ENCODE results near the gene CHST8.
"Not testable (repeated sequence)": the region's sequence is repeated elsewhere in the genome, so short reads cannot be mapped to it uniquely, and the experiment has no call there.

CHST8 gene

GRCh38 chr19:33695547-33695946 lies 73.8 kb downstream of the CHST8 start:
- H3K36me3 Mint-ChIP-seq; H3K4me1 Mint-ChIP-seq (ENCODE audit: low read depth); H3K27ac Mint-ChIP-seq; H3K4me3 Mint-ChIP-seq; H3K9me3 Mint-ChIP-seq (ENCODE audit: low read depth); H3K27me3 Mint-ChIP-seq: not testable (repeated sequence)

GRCh38 chr19:33697766-33698165 lies 76.0 kb downstream of the CHST8 start:
- Mint-ChIP-seq H3K27me3 (peaks cover 2% of the 10 kb centered on the region), H3K4me1 (ENCODE audit: low read depth) (no peaks in the 10 kb centered on the region), H3K27ac (no peak overlapping the region), H3K36me3 (no peaks in the 10 kb centered on the region), H3K9me3 (ENCODE audit: low read depth) (no peaks in the 10 kb centered on the region), H3K4me3 (no peak overlapping the region)

- Mint-ChIP-seq H3K27me3 (peaks cover 2% of the 10 kb centered on the region), H3K27ac (no peak overlapping the region), H3K9me3 (ENCODE audit: low read depth) (no peaks in the 10 kb centered on the region), H3K4me1 (ENCODE audit: low read depth) (no peaks in the 10 kb centered on the region), H3K36me3 (no peaks in the 10 kb centered on the region), H3K4me3 (no peak overlapping the region)
Measured at GRCh38 chr19:33698576-33699435, 77.1 kb downstream of the CHST8 start.

- Mint-ChIP-seq H3K9me3 (ENCODE audit: low read depth) (no peaks in the 10 kb centered on the region), H3K27me3 (peaks cover 2% of the 10 kb centered on the region), H3K36me3 (no peaks in the 10 kb centered on the region), H3K4me1 (ENCODE audit: low read depth) (no peaks in the 10 kb centered on the region), H3K27ac (no peak overlapping the region), H3K4me3 (no peak overlapping the region)
Measured at GRCh38 chr19:33699754-33700407, 78.1 kb downstream of the CHST8 start.

- no peaks in the 10 kb centered on the region for H3K9me3 Mint-ChIP-seq (ENCODE audit: low read depth)
- H3K4me1 Mint-ChIP-seq (ENCODE audit: low read depth), result no peaks in the 10 kb centered on the region
Measured at GRCh38 chr19:33700408-33701013, 78.8 kb downstream of the CHST8 start.

GRCh38 chr19:33701565-33701964 lies 79.8 kb downstream of the CHST8 start:
- no peak overlapping the region for H3K4me3 Mint-ChIP-seq
- H3K36me3 Mint-ChIP-seq, result no peaks in the 10 kb centered on the region
- no peaks in the 10 kb centered on the region for H3K9me3 Mint-ChIP-seq (ENCODE audit: low read depth)
- peaks cover 2% of the 10 kb centered on the region for H3K27me3 Mint-ChIP-seq
- H3K27ac Mint-ChIP-seq, result no peak overlapping the region
- no peaks in the 10 kb centered on the region for H3K4me1 Mint-ChIP-seq (ENCODE audit: low read depth)

More at GRCh38 chr19:33700408-33701013, 78.8 kb downstream of the CHST8 start:
- peaks cover 2% of the 10 kb centered on the region for H3K27me3 Mint-ChIP-seq
- H3K27ac Mint-ChIP-seq, result no peak overlapping the region
- H3K4me3 Mint-ChIP-seq, result no peak overlapping the region
- H3K36me3 Mint-ChIP-seq, result no peaks in the 10 kb centered on the region

- H3K27me3 Mint-ChIP-seq, result peaks cover 2% of the 10 kb centered on the region
- H3K9me3 Mint-ChIP-seq (ENCODE audit: low read depth), result no peaks in the 10 kb centered on the region
- H3K4me1 Mint-ChIP-seq (ENCODE audit: low read depth), result no peaks in the 10 kb centered on the region
- no peaks in the 10 kb centered on the region for H3K36me3 Mint-ChIP-seq
- H3K27ac Mint-ChIP-seq, result no peak overlapping the region
- no peak overlapping the region for H3K4me3 Mint-ChIP-seq
Measured at GRCh38 chr19:33702606-33703437, 81.1 kb downstream of the CHST8 start.

- no peaks in the 10 kb centered on the region for H3K4me1 Mint-ChIP-seq (ENCODE audit: low read depth)
- H3K4me3 Mint-ChIP-seq, result no peak overlapping the region
- H3K9me3 Mint-ChIP-seq (ENCODE audit: low read depth), result no peaks in the 10 kb centered on the region
- no peak overlapping the region for H3K27ac Mint-ChIP-seq
- peaks cover 2% of the 10 kb centered on the region for H3K27me3 Mint-ChIP-seq
- H3K36me3 Mint-ChIP-seq, result no peaks in the 10 kb centered on the region
Measured at GRCh38 chr19:33703438-33703750, 81.6 kb downstream of the CHST8 start.

- Mint-ChIP-seq H3K4me1 (ENCODE audit: low read depth) (no peaks in the 10 kb centered on the region), H3K9me3 (ENCODE audit: low read depth) (no peaks in the 10 kb centered on the region), H3K36me3 (no peaks in the 10 kb centered on the region), H3K27ac (no peak overlapping the region), H3K4me3 (no peak overlapping the region), H3K27me3 (peaks cover 2% of the 10 kb centered on the region)
Measured at GRCh38 chr19:33703821-33704220, 82.1 kb downstream of the CHST8 start.

- no peaks in the 10 kb centered on the region for H3K36me3 Mint-ChIP-seq
- H3K27me3 Mint-ChIP-seq, result peaks cover 2% of the 10 kb centered on the region
- no peak overlapping the region for H3K4me3 Mint-ChIP-seq
- H3K27ac Mint-ChIP-seq, result no peak overlapping the region
- no peaks in the 10 kb centered on the region for H3K4me1 Mint-ChIP-seq (ENCODE audit: low read depth)
- H3K9me3 Mint-ChIP-seq (ENCODE audit: low read depth), result no peaks in the 10 kb centered on the region
Measured at GRCh38 chr19:33704271-33704670, 82.5 kb downstream of the CHST8 start.

- no peak overlapping the region for H3K4me3 Mint-ChIP-seq
- H3K27ac Mint-ChIP-seq, result no peak overlapping the region
Measured at GRCh38 chr19:33705090-33705847, 83.5 kb downstream of the CHST8 start.

GRCh38 chr19:33705860-33706259 lies 84.1 kb downstream of the CHST8 start:
- Mint-ChIP-seq H3K4me1 (ENCODE audit: low read depth) (no peaks in the 10 kb centered on the region), H3K27ac (no peak overlapping the region), H3K9me3 (ENCODE audit: low read depth) (peaks cover 7% of the 10 kb centered on the region), H3K4me3 (no peak overlapping the region), H3K27me3 (peaks cover 2% of the 10 kb centered on the region), H3K36me3 (no peaks in the 10 kb centered on the region)

More at GRCh38 chr19:33705090-33705847, 83.5 kb downstream of the CHST8 start:
- Mint-ChIP-seq H3K27me3 (peaks cover 2% of the 10 kb centered on the region), H3K36me3 (no peaks in the 10 kb centered on the region), H3K4me1 (ENCODE audit: low read depth) (no peaks in the 10 kb centered on the region), H3K9me3 (ENCODE audit: low read depth) (peaks cover 5% of the 10 kb centered on the region)

GRCh38 chr19:33706631-33707030 lies 84.9 kb downstream of the CHST8 start:
- no peak overlapping the region for H3K27ac Mint-ChIP-seq
- no peak overlapping the region for H3K4me3 Mint-ChIP-seq
- no peaks in the 10 kb centered on the region for H3K4me1 Mint-ChIP-seq (ENCODE audit: low read depth)
- no peaks in the 10 kb centered on the region for H3K27me3 Mint-ChIP-seq
- peaks cover 7% of the 10 kb centered on the region for H3K9me3 Mint-ChIP-seq (ENCODE audit: low read depth)
- no peaks in the 10 kb centered on the region for H3K36me3 Mint-ChIP-seq

- Mint-ChIP-seq H3K27ac (no peak overlapping the region), H3K4me1 (ENCODE audit: low read depth) (no peaks in the 10 kb centered on the region), H3K9me3 (ENCODE audit: low read depth) (peaks cover 17% of the 10 kb centered on the region), H3K27me3 (peaks cover 13% of the 10 kb centered on the region), H3K36me3 (no peaks in the 10 kb centered on the region), H3K4me3 (no peak overlapping the region)
Measured at GRCh38 chr19:33712268-33712667, 90.5 kb downstream of the CHST8 start.

Measured in activated naive CD8-positive, alpha-beta T cell (primary cell).